GM12892 (cell line): ENCODE data around the gene ASRGL1.

ENCODE experiments used
- POLR2A ChIP-seq: IDR thresholded peaks from 2 replicates; pipeline ENCODE4 v1.6.1; 2011; ENCODE audit warnings: low read depth, low read length, control low read depth
- POLR2AphosphoS5 ChIP-seq: IDR thresholded peaks from 2 replicates; pipeline ENCODE4 v1.6.1; 2011; ENCODE audit warnings: low read depth, low read length, control low read depth
- TAF1 ChIP-seq: IDR thresholded peaks from 2 replicates; pipeline ENCODE4 v1.6.1; 2011; ENCODE audit warnings: low read depth, mild to moderate bottlenecking, control low read depth, low read length, borderline replicate concordance

GRCh38 chr11:62390237-62390636 is 53.0 kb downstream of the ASRGL1 start:
- no peak for TF ChIP-seq POLR2A
- TF ChIP-seq POLR2AphosphoS5 = no peak
- no peak for TF ChIP-seq TAF1
